Right lobe of liver (tissue), 6 donors: ENCODE results near the gene CRK. TPM values are rescaled to one million over a fixed set of nuclear protein-coding genes. Genes with fewer than 3 reads are reported as not detected.
A peak's percentile ranks its signal among the peaks of the same experiment; 100 is the strongest.

Experiments used
- ATAC-seq, 4 donors: fragments of 200-7000 bp; cut with Tn5 transposase; one replicate each; pipeline ENCODE4 v1.9.1; 2020; ENCODE audit warnings: mild to moderate bottlenecking in 4 of 4, moderate library complexity in 4 of 4
- DNase-seq, 3 donors: peaks; one replicate each; pipeline ENCODE4 v3.0.0-alpha.2; 2020
- H3K27ac ChIP-seq, 3 donors: fragments of 200-600 bp; one replicate each; pipeline ENCODE4 v1.8.0; 2022
- H3K27me3 ChIP-seq, 2 donors: fragments of 200-600 bp; one replicate each; pipeline ENCODE4 v1.8.0; 2022
- H3K36me3 ChIP-seq, 4 donors: fragments of 200-600 bp; sonication (generic) in 1 of 4; one replicate each; pipeline versions ENCODE4 v1.5.1 to v1.8.0; 2017 to 2022; ENCODE audit warnings: control low read depth in 1 of 4
- H3K4me1 ChIP-seq, 4 donors: fragments of 200-600 bp; sonication (generic) in 1 of 4; one replicate each; pipeline versions ENCODE4 v1.5.1 to v1.8.0; 2017 to 2022; ENCODE audit warnings: control low read depth in 1 of 4
- H3K4me3 ChIP-seq, 3 donors: fragments of 200-600 bp; one replicate each; pipeline ENCODE4 v1.8.0; 2022
- H3K9me3 ChIP-seq, 4 donors: fragments of 200-600 bp; sonication (generic) in 1 of 4; one replicate each; pipeline versions ENCODE4 v1.5.1 to v1.8.0; 2017 to 2022; ENCODE audit warnings: control low read depth in 1 of 4
- CTCF ChIP-seq, 4 donors: fragments of 200-600 bp in 3 of 4; fragments of 450-650 bp in 1 of 4; IDR thresholded peaks; one replicate each; pipeline versions ENCODE4 v1.5.1 to v1.8.0; 2016 to 2022; ENCODE audit warnings: antibody characterized with exemption in 4 of 4, mild to moderate bottlenecking in 2 of 4
- POLR2A ChIP-seq: fragments of 450-650 bp; IDR thresholded peaks from one replicate; pipeline ENCODE4 v1.6.1; 2017; ENCODE audit warnings: antibody characterized with exemption, mild to moderate bottlenecking
- WGBS: methylation state at CpG from one replicate; pipeline ENCODE4 v1.1.6; 2018; ENCODE audit warnings: low coverage, low lambda C conversion rate; ENCODE audit not compliant: insufficient coverage; ENCODE audit errors: missing lambda C conversion rate; 5-methylcytosine and 5-hydroxymethylcytosine counted together
- intact Hi-C, 2 donors: fragments of 100-400 bp; cut with DNase I; formaldehyde crosslinking; loops; one replicate each; pipeline versions ENCODE4 v1.11.2 to v1.14.1; 2022
- total RNA-seq, 6 experiments: library from RNA; depleted of rRNA in 2 of 6; stranded (reverse); fragments of >200 nt in 2 of 6; fragmentation: NEBNext Ultra II Directional in 3 of 6; extraction: Animal tissue kit (Norgen Biotek cat#: 25700) in 3 of 6; gene quantifications; one replicate each; pipeline versions ENCODE4 v1.1.0 to v1.2.4, GENCODE V29; 2016 to 2023
- donor health status: DM: no; HTN: yes; CAD: no.
- donor health status: DM: no; HTN: no; CAD: no.
- donor health status: DM: no; HTN: no; CAD: no.
- donor health status: DM: no; HTN: yes; CAD: no.
- donor health status: DM: no; HTN: yes; CAD: no.

CRK gene
- total RNA-seq, 6 experiments from 2014 or later, result 33.9 to 58.6 (median 47.6) TPM

GRCh38 chr17:1373707-1374237 lies 82.3 kb downstream of the CRK start:
- Histone ChIP-seq H3K27me3 (no peaks in the 10 kb centered on the region), H3K4me1 (peaks cover 0 to 50% (median 14%) of the 10 kb centered on the region in 4 donors), H3K9me3 (no peaks in the 10 kb centered on the region), H3K36me3 (peaks cover 0 to 2% (median 0%) of the 10 kb centered on the region in 4 donors), H3K4me3 (no peak overlapping the region), H3K27ac (no peak overlapping the region)
- 51% methylated on average over 8 of the region's 9 CpGs for WGBS
- ATAC-seq (peak in 2 of 4 donors; percentile 13 to 28), DNase-seq (no peak)
- intact Hi-C loops, result no loop called here
- TF ChIP-seq POLR2A, result no peak
- TF ChIP-seq CTCF (IDR thresholded peaks at IDR 0.05), result no peak

GRCh38 chr17:1372618-1373017 lies 83.4 kb downstream of the CRK start:
- WGBS, result 72% methylated on average over 4 of the region's 7 CpGs
- no peak for DNase-seq
- no peak for ATAC-seq
- intact Hi-C loops, result no loop called here
- Histone ChIP-seq H3K27me3 (no peaks in the 10 kb centered on the region), H3K27ac (no peak overlapping the region), H3K36me3 (no peaks in the 10 kb centered on the region), H3K4me1 (peaks cover 0 to 44% (median 14%) of the 10 kb centered on the region in 4 donors), H3K4me3 (no peak overlapping the region), H3K9me3 (no peaks in the 10 kb centered on the region)
- no peak for TF ChIP-seq CTCF (IDR thresholded peaks at IDR 0.05)
- TF ChIP-seq POLR2A, result no peak

GRCh38 chr17:1371893-1372590 lies 84.0 kb downstream of the CRK start:
- intact Hi-C loops, result no loop called here
- 80% methylated on average over 17 of the region's 17 CpGs for WGBS
- Histone ChIP-seq H3K27ac (no peak overlapping the region), H3K9me3 (no peaks in the 10 kb centered on the region), H3K4me3 (no peak overlapping the region), H3K27me3 (no peaks in the 10 kb centered on the region), H3K4me1 (peaks cover 0 to 43% (median 14%) of the 10 kb centered on the region in 4 donors), H3K36me3 (no peaks in the 10 kb centered on the region)
- DNase-seq, result no peak
- TF ChIP-seq POLR2A, result no peak
- TF ChIP-seq CTCF (IDR thresholded peaks at IDR 0.05), result no peak
- no peak for ATAC-seq

Other genes starting within 250 kb of the CRK start
- gene BHLHA9, start 185.8 kb downstream of the CRK start, total RNA-seq, result not detected
- not detected for gene TRARG1, start 176.6 kb downstream of the CRK start, total RNA-seq
- 100 to 1,000 TPM; 167 to 446 (median 217) TPM for gene YWHAE, start 56.0 kb downstream of the CRK start, total RNA-seq
- 10 to 100 TPM; 56.6 to 94.7 (median 68.3) TPM for gene MYO1C, start 36.5 kb upstream of the CRK start, total RNA-seq
- 10 to 100 TPM; 12.7 to 22.6 (median 18.2) TPM for gene INPP5K, start 60.4 kb upstream of the CRK start, total RNA-seq
- gene PITPNA, start 106.6 kb upstream of the CRK start, total RNA-seq, result 10 to 100 TPM; 24.0 to 43.4 (median 29.8) TPM
- 1 to 10 TPM; 1.4 to 8.9 (median 5.1) TPM for gene SLC43A2, start 172.6 kb upstream of the CRK start, total RNA-seq
- gene SCARF1, start 189.5 kb upstream of the CRK start, total RNA-seq, result 10 to 100 TPM in 2 of 6 experiments, 1 to 10 TPM in 4; 6.9 to 16.9 (median 8.4) TPM
- 10 to 100 TPM; 14.6 to 47.3 (median 23.9) TPM for gene RILP, start 193.6 kb upstream of the CRK start, total RNA-seq
- 100 to 1,000 TPM in 3 of 6 experiments, 10 to 100 TPM in 3; 79.3 to 116 (median 102) TPM for gene PRPF8, start 228.6 kb upstream of the CRK start, total RNA-seq